Mesenteric fat pad (tissue), 1 donor: ENCODE data around the gene TAF11L2. TPM values are rescaled to one million over a fixed set of nuclear protein-coding genes. Genes with fewer than 3 reads are reported as not detected.
"Not testable (repeated sequence)": the region's sequence is repeated elsewhere in the genome, so short reads cannot be mapped to it uniquely, and the experiment has no call there.

Experiments used
- DNase-seq: peaks from one replicate; pipeline ENCODE4 v3.0.0-alpha.2; 2020; ENCODE audit warnings: low spot score
- total RNA-seq: library from RNA; stranded (reverse); fragmentation: NEBNext Ultra II Directional; extraction: Animal tissue kit (Norgen Biotek cat#: 25700); gene quantifications from one replicate; pipeline ENCODE4 v1.2.1, GENCODE V29; 2021
- donor health status: DM: yes; HTN: yes; CAD: no.

Gene TAF11L2
- total RNA-seq, 1 donor from 2014 or later = not detected

- DNase-seq = not testable (repeated sequence)
Observed at GRCh38 chr5:17526504-17526903, 28.5 kb downstream of the TAF11L2 start.

GRCh38 chr5:17528369-17528768 lies 30.3 kb downstream of the TAF11L2 start, which contains the start of gene TAF11L6:
TSS of gene TAF11L6 (plus strand) at chr5:17528669.
- DNase-seq = not testable (repeated sequence)

Other genes with a start within 250 kb of the TAF11L2 start
- gene TAF11L3, start 20.1 kb downstream of the TAF11L2 start, total RNA-seq = not detected
- gene TAF11L4, start 23.6 kb downstream of the TAF11L2 start, total RNA-seq = not detected
- not detected for gene TAF11L5, start 27.0 kb downstream of the TAF11L2 start, total RNA-seq
- not detected for gene TAF11L6, start 30.4 kb downstream of the TAF11L2 start, total RNA-seq
- gene TAF11L7, start 87.5 kb downstream of the TAF11L2 start, total RNA-seq = not detected
- gene TAF11L8, start 92.7 kb downstream of the TAF11L2 start, total RNA-seq = not detected
- not detected for gene TAF11L9, start 96.2 kb downstream of the TAF11L2 start, total RNA-seq
- not detected for gene TAF11L10, start 99.6 kb downstream of the TAF11L2 start, total RNA-seq
- gene TAF11L11, start 106.0 kb downstream of the TAF11L2 start, total RNA-seq = not detected
- gene TAF11L12, start 112.2 kb downstream of the TAF11L2 start, total RNA-seq = not detected
- not detected for gene TAF11L13, start 133.9 kb downstream of the TAF11L2 start, total RNA-seq
- gene TAF11L14, start 136.2 kb downstream of the TAF11L2 start, total RNA-seq = not detected